Mucosa of stomach (tissue), 1 donor: ENCODE results near the gene FSTL3.

ENCODE experiments used
- H3K27me3 ChIP-seq: one replicate; pipeline ENCODE4 v1.7.0; 2013; ENCODE audit warnings: mild to moderate bottlenecking, low read length; ENCODE audit not compliant: control insufficient read depth, insufficient read depth
- H3K36me3 ChIP-seq: one replicate; pipeline ENCODE4 v1.7.0; 2013; ENCODE audit warnings: low read length; ENCODE audit not compliant: control insufficient read depth, insufficient read depth
- H3K4me1 ChIP-seq: one replicate; pipeline ENCODE4 v1.7.0; 2013; ENCODE audit warnings: mild to moderate bottlenecking, low read length; ENCODE audit not compliant: control insufficient read depth, insufficient read depth
- H3K4me3 ChIP-seq: one replicate; pipeline ENCODE4 v1.7.0; 2013; ENCODE audit warnings: low read length
- H3K9ac ChIP-seq: one replicate; pipeline ENCODE4 v1.7.0; 2013; ENCODE audit warnings: mild to moderate bottlenecking, low read length, moderate library complexity
- H3K9me3 ChIP-seq: one replicate; pipeline ENCODE4 v1.7.0; 2013; ENCODE audit warnings: mild to moderate bottlenecking, low read length, moderate library complexity; ENCODE audit not compliant: control insufficient read depth
- donor health status: Pancreatic carcinoma.

Gene FSTL3

GRCh38 chr19:647566-648284 lies 28.5 kb upstream of the FSTL3 start:
- Histone ChIP-seq H3K9me3 (no peaks in the 10 kb centered on the region), H3K4me1 (no peaks in the 10 kb centered on the region), H3K9ac (no peak overlapping the region), H3K4me3 (no peak overlapping the region), H3K27me3 (no peaks in the 10 kb centered on the region), H3K36me3 (no peaks in the 10 kb centered on the region)

GRCh38 chr19:648305-648704 lies 27.9 kb upstream of the FSTL3 start:
- no peaks in the 10 kb centered on the region for H3K4me1 ChIP-seq
- no peak overlapping the region for H3K9ac ChIP-seq
- no peaks in the 10 kb centered on the region for H3K36me3 ChIP-seq
- no peaks in the 10 kb centered on the region for H3K9me3 ChIP-seq
- no peak overlapping the region for H3K4me3 ChIP-seq
- H3K27me3 ChIP-seq: no peaks in the 10 kb centered on the region

DNA sequence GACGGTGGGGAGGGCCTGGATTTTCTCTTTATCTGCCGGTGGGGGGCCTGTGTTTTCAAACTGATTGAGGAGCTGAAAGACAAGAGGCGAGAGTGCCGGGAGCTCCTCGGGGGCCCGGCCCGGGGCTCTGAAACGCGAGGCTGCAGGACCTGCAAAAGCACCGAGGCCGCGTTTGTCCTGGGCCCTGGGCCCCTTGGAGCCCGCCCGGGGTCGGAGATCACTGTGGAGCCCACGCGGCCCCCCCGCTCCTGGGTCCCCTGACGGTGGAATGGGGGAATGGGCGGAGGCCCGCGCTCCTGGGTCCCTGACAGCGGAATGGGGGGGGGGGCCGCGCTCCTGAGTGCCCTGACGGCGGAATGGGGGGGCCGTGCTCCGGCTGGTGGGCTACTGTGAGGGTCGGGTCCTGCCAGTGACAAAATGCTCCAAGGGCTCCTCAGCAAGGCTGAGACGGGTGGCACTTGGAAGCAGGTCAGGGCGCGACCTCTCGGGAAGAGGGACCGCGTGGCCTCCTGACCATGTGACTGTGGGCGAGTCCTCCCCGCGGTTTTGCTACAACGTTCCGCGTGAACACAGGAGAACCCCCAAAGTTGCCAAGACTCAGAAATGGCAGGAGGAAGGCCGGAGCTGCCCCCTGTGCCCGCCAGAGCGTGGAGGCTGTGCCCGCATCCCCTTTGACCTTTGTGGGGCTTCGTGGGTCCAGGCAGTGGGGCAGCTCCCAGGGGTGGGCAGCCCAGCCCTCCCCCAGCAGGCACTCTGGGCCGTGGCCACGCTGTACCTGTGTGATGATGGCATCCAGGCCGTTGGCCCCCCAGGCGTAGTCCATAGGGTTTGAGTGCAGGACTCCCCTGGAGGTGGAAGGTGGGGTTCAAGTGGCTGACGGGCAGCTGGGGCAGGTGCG lies 27.0 kb upstream of the FSTL3 start:
- H3K27me3 ChIP-seq: no peaks in the 10 kb centered on the region
- H3K4me1 ChIP-seq: no peaks in the 10 kb centered on the region
- H3K4me3 ChIP-seq: no peak overlapping the region
- no peaks in the 10 kb centered on the region for H3K9me3 ChIP-seq
- no peaks in the 10 kb centered on the region for H3K36me3 ChIP-seq
- H3K9ac ChIP-seq: no peak overlapping the region

DNA sequence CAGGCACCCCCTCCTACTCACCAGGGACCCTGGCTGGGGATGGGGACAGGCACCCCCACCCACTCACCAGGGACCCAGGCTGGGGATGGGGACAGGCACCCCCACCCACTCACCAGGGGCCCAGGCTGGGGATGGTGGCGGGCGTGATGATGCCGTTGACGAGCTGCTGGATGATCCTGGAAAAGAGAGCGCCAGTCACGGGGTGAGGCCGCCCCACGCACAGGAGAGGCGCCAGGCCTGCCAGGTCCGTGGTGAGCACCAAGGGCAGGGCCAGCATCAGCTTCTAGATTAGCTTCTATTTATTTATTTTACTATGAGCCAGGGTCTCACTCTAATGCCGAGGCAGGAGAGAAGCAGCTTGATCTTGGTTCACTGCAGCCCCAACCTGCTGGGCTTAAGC lies 26.1 kb upstream of the FSTL3 start:
- no peak overlapping the region for H3K4me3 ChIP-seq
- H3K9me3 ChIP-seq: no peaks in the 10 kb centered on the region
- H3K9ac ChIP-seq: no peak overlapping the region
- H3K4me1 ChIP-seq: no peaks in the 10 kb centered on the region
- no peaks in the 10 kb centered on the region for H3K27me3 ChIP-seq
- no peaks in the 10 kb centered on the region for H3K36me3 ChIP-seq

DNA sequence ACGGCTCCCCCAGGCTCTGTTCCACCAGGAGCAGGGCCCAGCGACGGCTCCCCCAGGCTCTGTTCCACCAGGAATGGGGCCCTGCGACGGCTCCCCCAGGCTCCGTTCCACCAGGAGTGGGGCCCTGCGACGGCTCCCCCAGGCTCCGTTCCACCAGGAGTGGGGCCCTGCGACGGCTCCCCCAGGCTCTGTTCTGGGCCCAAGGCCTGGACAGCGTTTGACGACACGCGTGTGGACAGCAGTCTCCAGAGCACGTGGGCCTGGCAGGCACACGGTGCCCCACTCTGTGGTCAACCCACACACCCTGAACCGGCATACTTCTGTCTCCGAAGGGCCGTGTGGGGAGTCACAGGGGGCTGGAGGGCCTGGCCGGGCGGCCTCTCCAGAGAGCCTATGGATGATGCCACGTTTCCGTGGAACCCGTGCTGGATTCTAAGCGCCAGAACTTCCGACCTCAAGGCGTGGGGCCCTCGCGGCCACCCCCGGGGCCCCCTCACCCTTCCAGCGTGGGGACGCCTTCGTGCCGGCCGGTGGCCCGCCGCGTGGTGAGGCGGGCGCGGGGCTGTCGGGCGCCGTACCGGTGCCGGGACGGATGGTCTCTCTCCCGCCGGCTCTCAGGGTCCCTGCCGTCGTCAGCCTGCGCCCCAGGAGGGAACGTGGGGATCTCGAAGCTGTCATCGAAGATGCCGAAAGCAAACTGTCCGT lies 24.9 kb upstream of the FSTL3 start:
- Histone ChIP-seq H3K27me3 (no peaks in the 10 kb centered on the region), H3K36me3 (no peaks in the 10 kb centered on the region), H3K4me1 (no peaks in the 10 kb centered on the region), H3K9me3 (no peaks in the 10 kb centered on the region), H3K9ac (no peak overlapping the region), H3K4me3 (no peak overlapping the region)

GRCh38 chr19:651991-652390 lies 24.2 kb upstream of the FSTL3 start:
- Histone ChIP-seq H3K9me3 (no peaks in the 10 kb centered on the region), H3K4me1 (peaks cover 1% of the 10 kb centered on the region), H3K36me3 (no peaks in the 10 kb centered on the region), H3K4me3 (no peak overlapping the region), H3K27me3 (no peaks in the 10 kb centered on the region), H3K9ac (no peak overlapping the region)

- Histone ChIP-seq H3K4me3 (no peak overlapping the region), H3K9ac (no peak overlapping the region), H3K9me3 (no peaks in the 10 kb centered on the region), H3K27me3 (no peaks in the 10 kb centered on the region), H3K36me3 (no peaks in the 10 kb centered on the region), H3K4me1 (peaks cover 7% of the 10 kb centered on the region)
Observed at GRCh38 chr19:652467-653389, 23.5 kb upstream of the FSTL3 start.

GRCh38 chr19:653425-653824 lies 22.8 kb upstream of the FSTL3 start:
- Histone ChIP-seq H3K27me3 (no peaks in the 10 kb centered on the region), H3K9ac (no peak overlapping the region), H3K36me3 (no peaks in the 10 kb centered on the region), H3K4me3 (no peak overlapping the region), H3K4me1 (peaks cover 13% of the 10 kb centered on the region), H3K9me3 (no peaks in the 10 kb centered on the region)

GRCh38 chr19:655691-656090 lies 20.5 kb upstream of the FSTL3 start:
- Histone ChIP-seq H3K4me3 (no peak overlapping the region), H3K27me3 (no peaks in the 10 kb centered on the region), H3K36me3 (no peaks in the 10 kb centered on the region), H3K9me3 (no peaks in the 10 kb centered on the region), H3K9ac (no peak overlapping the region), H3K4me1 (peaks cover 35% of the 10 kb centered on the region)

- Histone ChIP-seq H3K4me3 (no peak overlapping the region), H3K27me3 (no peaks in the 10 kb centered on the region), H3K4me1 (peaks cover 45% of the 10 kb centered on the region), H3K36me3 (no peaks in the 10 kb centered on the region), H3K9me3 (no peaks in the 10 kb centered on the region), H3K9ac (no peak overlapping the region)
Observed at GRCh38 chr19:656751-657559, 19.2 kb upstream of the FSTL3 start.

- H3K9ac ChIP-seq: no peak overlapping the region
- no peaks in the 10 kb centered on the region for H3K9me3 ChIP-seq
- no peak overlapping the region for H3K4me3 ChIP-seq
- H3K27me3 ChIP-seq: no peaks in the 10 kb centered on the region
- H3K4me1 ChIP-seq: peaks cover 45% of the 10 kb centered on the region
- H3K36me3 ChIP-seq: no peaks in the 10 kb centered on the region
Observed at GRCh38 chr19:657611-658010, 18.6 kb upstream of the FSTL3 start.
